Stimulated activated naive CD4-positive, alpha-beta T cell treated with Interleukin-2 at 50 U/mL for 16 hours (primary cell): ENCODE results near the gene ERGIC1.
A peak's percentile ranks its signal among the peaks of the same experiment; 100 is the strongest.
"Not testable (repeated sequence)": the region's sequence is repeated elsewhere in the genome, so short reads cannot be mapped to it uniquely, and the experiment has no call there.

Experiments
- DNase-seq: peaks from one replicate; lab custom pipeline; 2025; lab: John Stamatoyannopoulos, UW

ERGIC1 gene

GRCh38 chr5:172833686-172834414 is at the start of gene ERGIC1:
ERGIC1 (plus strand) TSS chr5:172834251; CDS start chr5:172834414, 163 bp downstream.
- peak; percentile 60 for DNase-seq

- DNase-seq, result no peak
These were observed 48.5 kb upstream of the ERGIC1 start for GRCh38 chr5:172785429-172786088.

GRCh38 chr5:172786736-172787462 is 47.2 kb upstream of the ERGIC1 start:
- no peak for DNase-seq

GRCh38 chr5:172787538-172787937 is 46.5 kb upstream of the ERGIC1 start:
- not testable (repeated sequence) for DNase-seq

- DNase-seq, result no peak
These were observed 45.0 kb upstream of the ERGIC1 start for GRCh38 chr5:172788771-172789686.

GRCh38 chr5:172789687-172790495 is 44.2 kb upstream of the ERGIC1 start:
- DNase-seq, result no peak

GRCh38 chr5:172790496-172790889 is 43.6 kb upstream of the ERGIC1 start:
- DNase-seq, result no peak

- no peak for DNase-seq
These were observed 42.8 kb upstream of the ERGIC1 start for GRCh38 chr5:172791286-172791685.

- no peak for DNase-seq
These were observed 42.2 kb upstream of the ERGIC1 start for GRCh38 chr5:172791726-172792445.

- no peak for DNase-seq
These were observed 41.1 kb upstream of the ERGIC1 start for GRCh38 chr5:172792701-172793570.

- no peak for DNase-seq
These were observed 40.2 kb upstream of the ERGIC1 start for GRCh38 chr5:172793577-172794488.

GRCh38 chr5:172795318-172795977 is 38.6 kb upstream of the ERGIC1 start:
- DNase-seq, result no peak

- no peak for DNase-seq
These were observed 37.7 kb upstream of the ERGIC1 start for GRCh38 chr5:172796306-172796705.

- DNase-seq, result no peak
These were observed 36.3 kb upstream of the ERGIC1 start for GRCh38 chr5:172797771-172798191.

GRCh38 chr5:172798422-172799215 is 35.4 kb upstream of the ERGIC1 start:
- DNase-seq, result no peak

- DNase-seq, result no peak
These were observed 34.6 kb upstream of the ERGIC1 start for GRCh38 chr5:172799416-172799815.

- DNase-seq, result no peak
These were observed 33.9 kb upstream of the ERGIC1 start for GRCh38 chr5:172800088-172800551.
